Measurements from ENCODE around the gene SOAT2. TPM values are rescaled to one million over a fixed set of nuclear protein-coding genes. Genes with fewer than 3 reads are reported as not detected.

SOAT2 gene
- total RNA-seq, 1 experiment from 2014 or later: not detected

DNA sequence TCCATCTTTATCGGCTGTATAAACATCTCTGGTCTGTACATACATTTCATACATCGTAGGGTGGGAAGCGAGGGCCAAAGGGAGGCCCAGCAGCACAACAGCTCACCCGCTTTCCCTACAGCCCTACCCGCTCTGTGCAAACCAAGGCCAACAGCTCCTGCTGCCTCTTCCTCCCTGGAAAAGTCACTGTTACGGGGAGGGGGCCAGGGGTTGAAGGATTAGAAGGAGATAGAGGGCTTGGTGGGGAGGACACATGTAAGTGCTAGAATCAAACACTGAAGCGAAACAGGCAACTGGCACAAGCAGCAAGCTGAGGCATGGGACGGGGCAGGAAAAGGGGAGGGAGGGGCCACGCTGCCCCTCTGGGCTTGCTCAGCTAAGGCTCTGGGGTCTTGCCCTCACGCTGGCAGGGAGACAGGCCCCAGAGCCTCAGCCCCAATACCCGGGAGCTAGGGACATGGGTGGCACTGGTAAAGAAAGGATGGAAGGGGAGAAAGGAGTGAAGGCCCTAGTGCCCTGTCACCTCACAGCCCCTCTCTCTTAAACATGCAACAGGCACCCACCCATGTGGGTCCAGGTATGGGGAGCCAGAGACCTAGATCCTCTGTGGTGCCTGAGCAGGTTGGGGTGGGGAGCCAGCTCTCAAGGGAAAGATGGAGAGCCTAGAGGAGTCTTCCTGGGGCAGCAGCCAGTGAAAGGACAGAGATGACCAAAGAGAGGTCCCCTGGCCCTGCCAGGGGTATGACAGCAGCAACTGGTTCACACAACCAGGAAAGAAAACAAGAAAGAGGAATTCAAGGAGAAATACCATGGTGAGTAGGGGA lies 38.5 kb upstream of the SOAT2 start:
- Mint-ChIP-seq H3K27me3 (ENCODE audit: low read depth) (peaks cover 30% of the 10 kb centered on the region), H3K27ac (no peak overlapping the region), H3K36me3 (ENCODE audit: insufficient read depth in 1 of 3, low read depth in 3 of 3) (peaks cover 2 to 8% (median 4%) of the 10 kb centered on the region in 3 experiments; a peak in 4 of 7 replicates), H3K4me3 (no peak overlapping the region), H3K4me1 (peaks cover 26 to 29% of the 10 kb centered on the region in 2 experiments), H3K9me3 (no peaks in the 10 kb centered on the region)
- H3K23ac ChIP-seq (ENCODE audit: insufficient read length, low read depth, low read length): no peak overlapping the region
- no peaks in the 10 kb centered on the region for H3K79me2 ChIP-seq (ENCODE audit: insufficient read depth, low read length)
- H3K79me1 ChIP-seq (ENCODE audit: insufficient read depth, low read depth, low read length, poor library complexity, severe bottlenecking): no peaks in the 10 kb centered on the region
- H4K91ac ChIP-seq (ENCODE audit: insufficient read length, low read depth, low read length): no peak overlapping the region
- no peak overlapping the region for H3K56ac ChIP-seq (ENCODE audit: insufficient read length, low read depth, low read length)
- H2AFZ ChIP-seq (ENCODE audit: low read length): no peak overlapping the region
- H2BK20ac ChIP-seq (ENCODE audit: low read depth, low read length, poor library complexity, severe bottlenecking): no peak overlapping the region
- no peak overlapping the region for H3K4me2 ChIP-seq (ENCODE audit: insufficient read depth, insufficient read length, low read length)
- no peak overlapping the region for H3K27ac ChIP-seq (ENCODE audit: insufficient read length, low read depth, low read length)
- H3K9ac ChIP-seq (ENCODE audit: extremely low read depth, insufficient read length, low read length): no peak overlapping the region
- WGBS (ENCODE audit: extremely low coverage, insufficient read length, low lambda C conversion rate): no CpG with 5 or more reads among the region's 11 CpGs
- no peak overlapping the region for H3K18ac ChIP-seq (ENCODE audit: insufficient read length, low read depth, low read length)
- H3K14ac ChIP-seq (ENCODE audit: insufficient read depth, low read length): no peak overlapping the region; the same call in 1 of the 2 replicates
- peaks cover 3% of the 10 kb centered on the region; the same call in 1 of the 2 replicates for H3K4me1 ChIP-seq (ENCODE audit: insufficient read depth, low read length)
- no peak overlapping the region for H2AK5ac ChIP-seq (ENCODE audit: insufficient read length, low read length)
- no peak overlapping the region for H4K5ac ChIP-seq (ENCODE audit: insufficient read length, low read depth, low read length)
- H2BK15ac ChIP-seq (ENCODE audit: low read depth, low read length): no peak overlapping the region
- H3K9me3 ChIP-seq (ENCODE audit: control insufficient read depth, low read depth, low read length): no peaks in the 10 kb centered on the region
- H4K20me1 ChIP-seq (ENCODE audit: control insufficient read depth, insufficient read depth, insufficient read length): no peaks in the 10 kb centered on the region
- no peak overlapping the region for H3T11ph ChIP-seq (ENCODE audit: low read length)
- H2BK12ac ChIP-seq (ENCODE audit: insufficient read length, low read depth, low read length): no peak overlapping the region
- H2BK5ac ChIP-seq (ENCODE audit: insufficient read length, low read length): no peak overlapping the region
- no peaks in the 10 kb centered on the region for H3K23me2 ChIP-seq (ENCODE audit: insufficient read length, low read depth, low read length, poor library complexity, severe bottlenecking)
- no peak for DNase-seq
- TF ChIP-seq, protein P1, sequence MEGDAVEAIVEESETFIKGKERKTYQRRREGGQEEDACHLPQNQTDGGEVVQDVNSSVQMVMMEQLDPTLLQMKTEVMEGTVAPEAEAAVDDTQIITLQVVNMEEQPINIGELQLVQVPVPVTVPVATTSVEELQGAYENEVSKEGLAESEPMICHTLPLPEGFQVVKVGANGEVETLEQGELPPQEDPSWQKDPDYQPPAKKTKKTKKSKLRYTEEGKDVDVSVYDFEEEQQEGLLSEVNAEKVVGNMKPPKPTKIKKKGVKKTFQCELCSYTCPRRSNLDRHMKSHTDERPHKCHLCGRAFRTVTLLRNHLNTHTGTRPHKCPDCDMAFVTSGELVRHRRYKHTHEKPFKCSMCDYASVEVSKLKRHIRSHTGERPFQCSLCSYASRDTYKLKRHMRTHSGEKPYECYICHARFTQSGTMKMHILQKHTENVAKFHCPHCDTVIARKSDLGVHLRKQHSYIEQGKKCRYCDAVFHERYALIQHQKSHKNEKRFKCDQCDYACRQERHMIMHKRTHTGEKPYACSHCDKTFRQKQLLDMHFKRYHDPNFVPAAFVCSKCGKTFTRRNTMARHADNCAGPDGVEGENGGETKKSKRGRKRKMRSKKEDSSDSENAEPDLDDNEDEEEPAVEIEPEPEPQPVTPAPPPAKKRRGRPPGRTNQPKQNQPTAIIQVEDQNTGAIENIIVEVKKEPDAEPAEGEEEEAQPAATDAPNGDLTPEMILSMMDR (conservative IDR thresholded peaks at IDR 0.05): no peak
- H2BK120ac ChIP-seq (ENCODE audit: low read depth, low read length, poor library complexity, severe bottlenecking): no peak overlapping the region
- H3K27me3 ChIP-seq (ENCODE audit: insufficient read depth, low read length): peaks cover 2% of the 10 kb centered on the region; the same call in 1 of the 2 replicates
- H4K8ac ChIP-seq (replicated peaks; ENCODE audit: insufficient read length, low read depth, low read length): no peak overlapping the region
- no peak overlapping the region for H3K4ac ChIP-seq (ENCODE audit: low read depth, low read length)

Measured in H9 (cell line).